Anterior cingulate cortex (tissue), 58 donors: ENCODE results near the gene C2orf76.

Experiments
- DNase-seq, 58 donors: peaks; one replicate each; lab custom pipeline; 2025; lab: John Stamatoyannopoulos, UW

Gene C2orf76

DNA sequence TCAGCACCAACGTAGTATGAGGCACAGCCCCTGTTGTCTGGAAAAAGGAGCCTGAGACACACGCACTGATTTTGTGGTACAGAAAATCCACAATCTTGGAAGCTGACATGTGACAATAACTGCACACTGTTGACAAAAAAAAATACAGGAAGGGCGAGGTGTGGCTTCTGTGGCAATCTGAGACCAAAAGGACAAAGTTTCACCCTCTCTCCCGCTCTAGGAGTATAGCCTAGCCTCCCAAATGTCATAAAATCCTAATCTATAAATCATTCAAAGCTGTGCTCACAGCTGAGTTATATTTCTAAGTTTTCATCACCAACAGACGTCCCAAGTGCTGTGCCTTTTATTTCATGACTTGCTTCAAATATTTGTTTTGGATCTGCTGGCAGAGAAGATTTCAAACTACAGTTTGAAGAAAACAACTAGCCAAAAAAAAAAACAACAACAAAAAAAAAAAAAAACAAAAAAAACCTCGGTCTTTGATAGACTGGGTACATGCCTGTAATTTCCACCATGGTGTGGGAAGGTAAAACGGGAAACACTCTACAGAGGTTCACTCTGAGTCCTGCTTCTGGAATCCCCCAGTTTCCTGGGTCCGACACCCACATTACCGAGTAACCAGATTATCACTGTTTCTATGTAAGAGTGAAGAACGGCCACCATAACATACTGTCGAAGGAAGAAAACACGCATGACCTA, 61.0 kb downstream of the C2orf76 start:
- DNase-seq, result no peak

DNA sequence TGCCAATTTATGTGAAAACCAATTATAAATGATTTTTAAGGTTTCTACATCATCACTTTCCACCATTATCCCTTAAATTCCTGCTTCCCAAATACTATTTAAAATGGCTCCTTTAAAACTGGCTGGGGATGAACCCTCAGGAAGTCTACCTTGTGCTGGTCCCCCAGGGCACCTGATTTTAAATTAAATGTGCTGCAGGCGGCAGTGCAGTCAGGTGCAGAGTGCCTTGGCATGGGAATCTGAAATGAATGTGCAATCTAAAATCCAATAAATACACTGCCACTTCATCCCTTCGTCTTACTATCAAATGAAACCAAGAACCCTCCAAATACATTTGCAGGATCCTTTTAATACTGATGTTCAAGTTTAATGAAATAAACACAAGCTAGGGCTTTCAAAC, 61.8 kb downstream of the C2orf76 start:
- DNase-seq, result no peak

DNA sequence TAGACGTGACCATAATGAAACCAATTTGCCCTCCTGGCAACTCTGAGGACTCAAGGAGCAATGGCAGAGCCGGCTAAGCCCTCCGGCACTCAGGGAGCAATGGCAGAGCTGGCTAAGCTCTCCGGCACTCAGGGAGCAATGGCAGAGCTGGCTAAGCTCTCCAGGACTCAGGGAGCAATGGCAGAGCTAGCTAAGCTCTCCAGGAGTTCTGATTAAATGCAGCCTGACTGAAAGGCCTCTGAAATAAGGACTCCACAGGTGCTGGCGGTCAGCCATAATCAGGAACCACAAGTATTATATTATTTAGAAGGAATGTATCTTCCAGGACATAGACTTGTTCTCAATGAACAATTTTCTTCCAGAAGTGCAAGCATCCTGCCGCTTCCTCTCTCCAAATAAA, 65.2 kb downstream of the C2orf76 start:
- no peak for DNase-seq

DNA sequence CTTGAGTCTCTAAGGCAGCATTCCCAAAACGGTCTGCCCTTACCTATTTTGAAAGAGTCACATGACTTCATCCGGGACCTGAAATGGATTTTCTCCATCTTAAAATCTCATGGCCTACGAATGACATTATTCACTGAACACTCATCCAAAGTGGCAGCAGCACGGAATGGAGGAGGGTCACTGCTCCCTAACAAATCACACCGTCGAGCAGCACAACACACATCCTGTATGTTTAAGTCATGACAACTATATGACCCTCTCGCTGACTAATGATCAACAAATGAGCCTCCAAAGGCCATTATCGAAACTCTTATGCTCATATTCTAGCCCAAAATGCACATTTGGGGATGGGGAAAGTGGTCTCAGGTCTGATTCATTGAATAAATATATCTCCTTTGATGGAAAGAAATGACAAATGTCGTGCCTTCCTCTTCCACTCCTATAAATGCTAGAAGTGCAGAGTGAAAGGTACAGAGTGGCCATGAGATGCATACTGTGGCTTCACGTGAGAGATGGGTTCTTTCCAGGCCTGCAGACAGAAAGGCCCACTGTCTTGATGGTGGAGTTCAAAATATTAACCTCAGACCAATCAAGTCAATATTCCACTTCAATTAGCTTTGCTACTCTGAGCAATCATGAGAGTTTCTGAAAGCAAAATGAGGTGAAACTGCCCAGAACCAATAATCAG, 70.8 kb downstream of the C2orf76 start:
- DNase-seq, result no peak

DNA sequence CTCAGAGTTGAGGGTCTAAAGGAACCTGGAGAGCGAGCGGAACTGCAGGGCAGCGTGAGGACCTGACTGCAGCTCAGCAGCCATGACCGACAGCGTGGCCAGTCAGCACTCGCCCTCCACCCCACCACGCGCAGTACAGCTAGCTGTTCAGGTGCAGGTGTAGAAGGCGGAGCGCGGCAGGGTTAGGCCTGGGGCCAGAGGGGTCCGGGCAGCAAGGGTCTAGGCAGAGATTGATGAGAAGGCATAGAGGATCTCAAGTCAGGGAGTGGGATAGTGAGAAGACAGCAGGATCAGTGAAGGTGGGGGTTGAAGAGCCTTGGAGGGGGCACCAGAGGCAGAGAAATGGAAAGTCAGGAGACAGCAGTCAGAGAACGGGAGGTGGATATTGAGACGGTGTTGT, 72.0 kb downstream of the C2orf76 start:
- no peak for DNase-seq

DNA sequence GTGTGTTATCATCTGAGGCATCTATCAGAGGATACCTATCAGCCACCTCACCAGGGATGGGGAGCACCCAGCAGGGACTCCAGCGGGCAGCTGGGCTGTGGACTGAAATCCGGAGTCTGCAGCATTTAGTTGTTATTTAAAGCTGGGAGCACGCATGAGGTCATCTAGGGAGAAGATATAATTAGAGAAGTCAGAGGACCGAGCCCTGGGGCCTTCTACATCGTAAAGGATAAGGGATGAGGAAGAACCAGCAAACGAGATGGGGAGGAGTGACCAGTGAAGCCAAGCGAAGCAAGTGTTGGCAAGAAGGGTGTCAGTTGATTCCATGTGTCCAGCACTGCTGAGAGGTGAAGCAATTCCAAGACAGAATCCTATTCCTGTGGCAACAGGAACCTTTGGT, 72.7 kb downstream of the C2orf76 start:
- DNase-seq, result no peak

DNA sequence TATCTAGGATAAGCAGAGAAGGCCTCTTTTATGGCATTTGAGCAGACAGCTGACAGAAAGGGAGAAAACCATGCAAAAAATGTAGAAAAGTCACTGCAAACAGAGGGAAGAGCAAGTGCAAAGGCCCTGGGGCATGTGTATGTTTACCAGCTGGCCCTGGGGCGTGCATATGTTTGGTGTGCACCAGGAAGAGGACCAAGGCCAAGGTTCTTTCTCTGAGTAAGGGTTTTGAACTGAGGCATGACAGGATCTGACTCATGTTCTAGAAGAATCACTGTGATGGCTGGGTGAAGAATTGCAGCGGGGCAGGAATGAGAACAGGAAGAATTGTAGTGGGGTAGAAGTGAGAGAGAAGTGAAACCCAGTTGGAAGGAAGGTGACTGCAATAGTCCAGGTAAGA, 73.4 kb downstream of the C2orf76 start:
- DNase-seq, result no peak

DNA sequence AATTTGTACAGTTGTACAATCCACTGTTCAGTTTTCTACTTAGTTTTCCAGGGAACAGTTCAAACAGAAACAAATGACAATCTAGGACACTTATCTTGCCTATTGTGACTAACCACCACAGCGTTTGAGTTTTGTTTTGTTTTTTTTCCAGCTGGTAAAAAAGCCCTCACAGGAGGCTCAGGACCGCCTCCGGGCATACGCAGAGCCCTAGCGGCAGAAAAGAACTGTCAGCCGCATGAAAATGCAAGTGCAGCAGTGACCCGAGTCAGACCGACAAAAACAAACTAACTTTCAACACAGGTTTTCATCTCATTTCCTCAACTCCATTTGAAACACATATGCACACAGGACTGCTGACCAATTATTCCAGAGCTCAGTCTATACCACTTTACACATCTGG, 74.4 kb downstream of the C2orf76 start:
- DNase-seq, result no peak

DNA sequence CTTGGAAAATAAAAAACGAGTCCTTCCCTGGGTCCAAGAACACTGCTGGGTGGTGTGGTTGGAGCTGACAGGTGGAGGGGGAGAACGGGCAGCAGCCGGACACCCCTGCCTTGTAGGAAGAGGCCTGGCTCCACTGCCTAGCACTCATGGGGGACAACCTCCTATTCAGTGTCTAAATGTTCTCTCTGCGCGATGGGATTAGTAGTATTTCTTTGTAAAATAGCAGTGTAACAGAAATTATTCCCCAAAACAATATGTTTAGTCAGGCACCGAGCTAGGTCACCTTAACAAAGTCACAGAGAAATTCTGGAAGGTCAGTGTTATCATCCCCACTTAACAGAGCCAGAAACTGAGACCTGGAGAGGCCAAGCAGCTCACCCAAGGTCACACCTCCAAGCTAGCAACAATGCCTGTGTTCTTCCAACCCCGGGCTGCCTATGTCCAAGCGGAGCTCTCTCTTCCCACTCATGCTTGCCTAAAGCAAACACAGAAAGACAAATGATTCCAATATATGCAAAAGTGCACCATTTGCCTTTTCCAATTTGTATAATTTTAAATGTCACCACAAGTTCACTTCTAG, 75.0 kb downstream of the C2orf76 start:
- no peak for DNase-seq

DNA sequence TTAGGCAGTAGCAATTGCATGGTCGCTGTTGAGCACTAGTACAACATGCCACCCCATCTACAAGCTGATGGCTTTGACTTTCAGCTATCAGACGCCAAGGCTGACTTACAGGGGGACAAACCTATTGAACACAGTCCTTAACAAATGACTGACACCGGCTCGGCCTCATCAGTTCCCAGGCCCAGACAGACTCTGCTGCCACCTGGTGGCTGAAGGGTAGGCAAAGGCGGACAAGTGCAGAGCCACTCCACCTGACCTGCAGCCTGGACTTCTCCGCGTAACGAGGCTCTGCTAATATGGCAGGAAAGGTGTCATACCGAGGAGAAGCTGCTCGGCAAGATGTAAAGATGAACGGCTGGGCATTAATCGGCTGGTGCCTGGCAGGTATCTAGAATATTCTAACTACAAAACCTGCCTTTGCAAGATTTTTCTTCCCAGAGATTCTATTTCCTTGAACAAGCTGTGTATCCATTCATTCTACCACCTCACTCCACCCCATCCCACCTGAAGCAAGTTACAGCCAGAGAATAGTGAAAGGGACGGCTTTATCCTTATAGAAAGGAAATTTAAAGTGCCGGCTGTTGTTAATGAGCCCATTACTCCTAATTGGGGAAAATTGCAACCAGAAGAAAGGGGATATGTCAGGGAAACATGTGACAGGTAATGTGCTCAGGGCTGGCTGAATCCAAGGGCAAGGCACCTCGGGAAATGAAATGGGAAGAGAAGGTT, 75.6 kb downstream of the C2orf76 start:
- DNase-seq, result peak in 45 of 58 donors; percentile 16 to 84 (median 63)

DNA sequence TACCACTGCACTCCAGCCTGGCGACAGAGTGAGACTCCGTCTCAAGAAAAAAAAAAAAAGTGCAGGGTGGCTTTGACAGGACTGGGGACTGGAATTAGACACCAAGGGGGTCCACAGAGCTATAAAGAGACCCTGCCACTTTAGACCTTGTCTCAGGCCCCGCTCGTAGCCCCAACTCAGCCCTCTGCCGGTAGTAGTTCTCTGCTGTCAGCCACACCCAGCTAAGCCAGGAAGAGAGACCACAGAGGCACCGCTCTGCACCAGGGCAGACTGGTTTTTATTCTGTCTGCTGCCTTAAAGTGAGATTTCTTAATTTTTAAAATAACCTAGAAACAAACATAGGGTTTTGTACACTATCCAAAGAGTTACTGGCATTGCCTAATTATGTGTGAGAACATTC, 77.0 kb downstream of the C2orf76 start:
- no peak for DNase-seq

DNA sequence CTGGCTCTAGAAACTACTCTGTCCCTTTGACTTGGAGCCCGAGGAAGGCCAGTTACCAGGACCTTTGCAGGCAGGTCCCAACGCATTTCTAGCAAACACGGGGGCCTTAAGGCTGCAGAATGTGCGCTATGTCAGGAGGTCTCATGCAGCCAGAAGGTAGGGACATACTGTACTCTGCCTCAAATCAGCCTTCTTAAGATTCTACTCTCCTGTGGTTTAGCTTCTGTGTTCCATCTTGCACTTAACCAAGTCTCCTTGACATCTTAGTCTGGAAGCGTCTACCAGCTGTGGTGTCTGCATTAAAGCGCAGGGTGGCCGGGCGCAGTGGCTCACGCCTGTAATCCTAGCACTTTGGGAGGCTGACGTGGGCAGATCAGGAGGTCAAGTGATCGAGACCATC, 77.5 kb downstream of the C2orf76 start:
- no peak for DNase-seq

DNA sequence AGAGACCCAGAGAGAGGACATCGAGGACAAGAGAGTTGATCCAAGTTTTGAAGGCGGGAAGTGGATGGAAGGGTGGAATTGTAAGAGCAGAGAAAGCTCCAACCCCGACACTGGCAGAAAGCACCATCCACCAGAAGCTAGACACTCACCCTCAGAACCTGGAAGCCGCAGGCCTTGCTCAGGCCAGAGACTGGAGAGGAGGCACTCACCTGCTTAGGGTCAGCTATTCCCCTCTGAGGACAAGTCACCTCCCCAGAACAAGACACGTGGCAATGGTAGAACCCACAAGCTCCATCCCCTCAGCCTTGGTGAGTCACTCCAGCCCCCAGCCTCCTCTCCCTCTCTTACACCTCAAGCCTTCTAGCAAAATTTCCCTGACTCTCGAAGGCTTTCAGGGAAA, 78.1 kb downstream of the C2orf76 start:
- no peak for DNase-seq

DNA sequence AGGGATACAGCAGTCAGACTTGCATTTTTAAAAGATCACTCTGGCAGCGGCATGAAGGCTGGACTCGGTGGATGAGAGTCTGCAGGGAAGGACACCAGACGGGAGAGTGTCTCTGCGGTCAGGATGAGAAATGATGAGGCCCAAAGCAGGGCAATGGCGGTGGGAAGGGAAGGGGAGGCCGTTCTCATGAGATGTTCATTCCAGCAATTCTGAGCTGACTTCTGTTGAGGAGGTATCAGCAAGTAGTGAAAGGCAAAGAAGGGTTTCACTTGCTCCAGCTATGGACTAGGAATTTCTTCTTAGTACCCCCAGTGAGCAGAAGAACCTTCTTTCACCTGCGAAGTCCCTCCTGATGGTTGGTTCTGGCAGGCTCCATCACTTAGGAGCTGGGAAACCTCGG, 80.0 kb downstream of the C2orf76 start:
- DNase-seq, result no peak

DNA sequence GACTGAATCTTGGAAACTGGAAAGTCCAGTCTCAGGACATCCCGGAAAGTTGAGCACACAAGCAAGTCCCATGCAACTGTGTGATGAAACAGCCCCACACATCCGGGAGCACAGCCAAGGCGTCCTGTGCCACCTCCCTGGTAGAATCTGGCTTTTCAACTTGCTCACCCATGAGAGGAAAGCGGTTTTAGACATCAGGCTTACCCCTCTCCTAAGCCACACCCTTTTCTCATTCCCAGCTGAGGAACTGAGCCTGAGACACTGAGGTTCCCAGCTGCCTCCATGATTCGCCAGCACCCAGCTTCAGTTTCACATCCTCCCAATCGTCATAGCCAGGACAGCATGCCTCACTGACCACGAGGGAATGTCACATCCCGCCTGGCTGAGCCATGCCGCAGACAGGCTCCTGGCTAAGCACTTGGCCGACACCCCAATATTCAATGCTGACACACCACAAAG, 82.7 kb downstream of the C2orf76 start:
- DNase-seq, result peak in 48 of 58 donors; percentile 22 to 85 (median 56)

DNA sequence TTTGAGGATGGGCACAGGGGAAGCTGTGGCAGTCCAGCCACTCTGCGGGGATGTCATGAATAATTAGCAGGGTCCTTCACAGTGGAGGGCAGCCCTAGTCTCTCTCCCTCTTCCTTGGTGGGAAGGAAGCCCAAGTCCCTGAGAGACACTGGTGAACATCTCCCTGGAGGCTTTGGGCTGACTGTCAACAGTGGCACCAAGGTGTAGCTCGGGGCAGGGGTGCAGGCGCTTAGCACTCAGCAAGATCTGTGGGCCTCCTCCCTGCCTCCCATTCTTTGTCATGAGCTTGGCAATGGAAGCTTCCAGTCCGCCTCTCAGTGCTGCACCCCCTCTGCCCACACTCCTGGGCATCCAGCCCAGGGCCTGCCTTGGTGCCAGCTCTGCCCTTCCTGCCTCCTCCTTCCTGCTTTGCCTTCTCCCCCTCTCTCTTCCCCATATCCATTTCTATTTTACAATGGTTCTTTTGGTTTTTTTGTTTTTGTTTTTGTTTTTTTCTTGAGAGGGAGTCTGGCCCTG, 83.6 kb downstream of the C2orf76 start:
- peak in 55 of 58 donors; percentile 23 to 89 (median 78) for DNase-seq

DNA sequence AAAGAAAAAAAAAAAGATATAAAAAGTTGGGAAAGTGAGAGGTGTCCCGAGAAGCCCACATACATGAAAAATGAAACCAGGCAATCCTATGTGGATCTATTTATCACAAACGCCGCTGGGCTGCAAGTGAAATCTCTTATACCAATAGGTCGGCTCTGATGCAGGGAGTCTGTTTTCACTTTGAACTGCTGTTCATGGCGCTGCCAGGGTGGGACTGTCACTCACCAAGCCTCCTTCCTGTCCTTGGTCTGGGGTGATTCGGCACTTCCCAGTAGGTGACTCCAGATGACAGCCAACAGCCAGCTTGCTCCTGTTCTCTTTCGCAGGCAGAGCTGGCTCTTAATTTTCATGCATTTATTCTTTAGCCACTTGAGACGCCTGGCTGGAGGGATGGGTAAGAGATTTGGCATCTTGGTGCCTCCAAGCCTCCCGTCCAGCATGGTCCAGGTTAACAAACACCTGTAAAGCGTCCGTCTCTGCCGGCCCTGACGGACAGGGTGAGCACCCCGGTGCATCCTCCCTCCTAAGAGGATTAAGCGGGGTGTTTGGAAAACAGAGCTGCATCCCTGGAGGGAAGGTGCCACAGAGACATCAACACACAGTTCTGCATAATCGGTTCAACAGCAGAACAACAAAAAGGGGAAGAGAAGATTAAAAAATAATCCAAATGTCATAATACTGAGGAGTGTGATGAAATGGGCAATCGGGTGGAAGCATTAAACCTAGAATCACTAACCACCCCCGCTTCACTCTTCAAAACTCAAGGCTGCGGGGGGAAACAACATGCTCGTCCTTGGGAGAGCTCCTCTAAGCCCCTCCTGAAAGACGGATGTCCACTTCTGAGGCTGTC, 84.3 kb downstream of the C2orf76 start:
- peak in 2 of 58 donors; percentile 17 to 27 for DNase-seq

DNA sequence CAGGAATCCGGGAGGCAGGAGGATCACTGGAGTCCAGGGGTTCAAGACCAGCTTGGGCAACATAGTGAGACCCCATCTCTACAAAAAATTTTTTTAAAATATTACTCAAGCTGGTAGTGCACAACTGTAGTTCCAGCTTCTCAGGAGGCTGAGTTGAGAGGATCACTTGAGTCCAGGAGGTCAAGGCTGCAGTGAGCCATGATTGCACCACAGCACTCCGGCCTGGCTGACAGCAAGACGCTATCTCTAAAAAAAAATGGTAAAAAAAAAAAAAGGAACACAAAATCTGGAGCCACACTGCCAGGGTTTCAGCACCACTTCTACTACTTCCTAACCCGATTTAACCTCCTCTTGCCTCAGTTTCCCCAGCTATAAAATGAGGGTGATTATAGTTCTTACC, 86.0 kb downstream of the C2orf76 start:
- no peak for DNase-seq

DNA sequence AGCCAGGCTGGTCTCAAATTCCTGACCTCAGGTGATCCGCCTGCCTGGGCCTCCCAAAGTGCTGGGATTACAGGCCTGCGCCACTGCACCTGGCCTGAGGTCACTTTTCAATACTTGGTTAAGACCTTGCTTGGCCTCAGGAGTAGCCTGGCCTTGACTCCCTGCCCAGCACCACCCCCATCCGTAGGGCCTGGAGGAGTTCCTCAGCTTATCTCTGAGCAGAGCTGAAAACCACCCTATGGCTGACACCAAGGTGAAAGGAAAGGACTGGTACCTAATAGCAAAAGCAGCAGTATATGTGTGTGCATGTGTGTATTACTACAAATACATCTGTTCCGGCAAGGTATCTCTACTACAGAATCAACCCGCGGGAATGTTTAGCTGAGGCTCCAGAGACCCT, 87.0 kb downstream of the C2orf76 start:
- DNase-seq, result no peak

DNA sequence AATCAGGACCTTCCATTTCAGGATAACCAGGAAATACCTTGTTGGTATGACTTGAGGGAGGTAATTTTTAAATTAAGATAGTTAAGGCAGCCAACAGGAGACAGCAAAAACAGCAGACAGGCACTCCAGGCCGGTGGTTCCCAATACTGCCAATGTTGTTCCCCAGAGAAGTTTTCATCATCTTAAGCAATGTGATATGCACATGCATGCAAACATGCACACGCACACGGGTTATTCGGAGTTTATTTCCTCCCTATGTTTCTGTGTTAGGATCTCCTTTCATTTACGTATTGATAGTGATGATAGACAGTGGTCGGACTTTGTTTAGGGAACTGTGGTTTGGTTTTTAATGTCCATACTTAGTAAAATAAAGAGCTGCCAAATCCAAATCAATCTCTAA, 87.7 kb downstream of the C2orf76 start:
- DNase-seq, result no peak
